Neural progenitor cell (in vitro differentiated cells): ENCODE data around the gene ERO1A. TPM values are rescaled to one million over a fixed set of nuclear protein-coding genes. Genes with fewer than 3 reads are reported as not detected.

Source experiments
- DNase-seq: peaks from one replicate; pipeline ENCODE4 v3.0.0-alpha.2; 2016; ENCODE audit warnings: low spot score
- H2AFZ ChIP-seq: fragments of 200-600 bp; sonication (generic); replicated peaks from 2 replicates; pipeline ENCODE4 v1.6.1; 2016; ENCODE audit warnings: antibody characterized with exemption
- H3F3A ChIP-seq: fragments of 200-600 bp; sonication (generic); 2 replicates; pipeline ENCODE4 v1.6.1; 2016; ENCODE audit warnings: antibody characterized with exemption, low read depth
- H3K27ac ChIP-seq: fragments of 200-600 bp; sonication (generic); 2 replicates; pipeline ENCODE4 v1.5.1; 2016; ENCODE audit warnings: mild to moderate bottlenecking
- H3K27me3 ChIP-seq: fragments of 200-600 bp; sonication (generic); 2 replicates; pipeline ENCODE4 v1.6.1; 2016; ENCODE audit warnings: mild to moderate bottlenecking, moderate library complexity
- H3K36me3 ChIP-seq: fragments of 200-600 bp; sonication (generic); 2 replicates; pipeline ENCODE4 v1.5.1; 2016
- H3K4me1 ChIP-seq: fragments of 200-600 bp; sonication (generic); 2 replicates; pipeline ENCODE4 v1.6.1; 2016; ENCODE audit warnings: mixed run types
- H3K4me2 ChIP-seq: fragments of 200-600 bp; sonication (generic); 2 replicates; pipeline ENCODE4 v1.6.1; 2016
- H3K4me3 ChIP-seq: fragments of 200-600 bp; sonication (generic); 2 replicates; pipeline ENCODE4 v1.5.1; 2016
- H3K79me2 ChIP-seq: fragments of 200-600 bp; sonication (generic); 2 replicates; pipeline ENCODE4 v1.6.1; 2016; ENCODE audit warnings: low read depth
- H3K9ac ChIP-seq: fragments of 200-600 bp; sonication (generic); 2 replicates; pipeline ENCODE4 v1.6.1; 2016
- H3K9me3 ChIP-seq: fragments of 200-600 bp; sonication (generic); 2 replicates; pipeline ENCODE4 v1.5.1; 2016; ENCODE audit warnings: low read depth
- H4K20me1 ChIP-seq: fragments of 200-600 bp; sonication (generic); 2 replicates; pipeline ENCODE4 v1.6.1; 2016; ENCODE audit warnings: low read depth
- H3K27ac Mint-ChIP-seq: 3 replicates; pipeline ENCODE4 v1.8.0; 2021; ENCODE audit warnings: mixed read lengths
- H3K27me3 Mint-ChIP-seq: 2 replicates; pipeline ENCODE4 v1.8.0; 2022; ENCODE audit warnings: low read depth, mild to moderate bottlenecking, inconsistent platforms, moderate library complexity, mixed read lengths; ENCODE audit not compliant: insufficient read depth
- H3K36me3 Mint-ChIP-seq: 3 replicates; pipeline ENCODE4 v1.8.0; 2021; ENCODE audit warnings: mixed read lengths
- H3K4me1 Mint-ChIP-seq: 3 replicates; pipeline ENCODE4 v1.8.0; 2021; ENCODE audit warnings: mixed read lengths
- H3K4me3 Mint-ChIP-seq: 3 replicates; pipeline ENCODE4 v1.8.0; 2021; ENCODE audit warnings: mild to moderate bottlenecking, moderate library complexity, mixed read lengths
- H3K9me3 Mint-ChIP-seq: 3 replicates; pipeline ENCODE4 v1.8.0; 2020; ENCODE audit warnings: mixed read lengths
- CTCF ChIP-seq: fragments of 200-600 bp; sonication (generic); IDR thresholded peaks from 2 replicates; pipeline ENCODE4 v1.5.1; 2017; ENCODE audit warnings: antibody characterized with exemption, mild to moderate bottlenecking
- EZH2 ChIP-seq: fragments of 200-600 bp; sonication (generic); IDR thresholded peaks from 2 replicates; pipeline ENCODE4 v1.6.1; 2017; ENCODE audit warnings: antibody characterized with exemption, mild to moderate bottlenecking, moderate library complexity
- EZH2phosphoT487 ChIP-seq: fragments of 200-600 bp; sonication (generic); IDR thresholded peaks from 2 replicates; pipeline ENCODE4 v1.6.1; 2017; ENCODE audit warnings: antibody characterized with exemption
- total RNA-seq: library from RNA; depleted of rRNA; stranded (reverse); fragments of >200 nt; gene quantifications from 2 replicates; pipeline ENCODE4 v1.2.3, GENCODE V29; 2015; ENCODE audit warnings: low replicate concordance

ERO1A gene
- total RNA-seq, 1 donor from 2014 or later = 54.1 TPM

GRCh38 chr14:52641745-52642144 lies 53.6 kb downstream of the ERO1A start:
- DNase-seq = no peak
- peaks cover 5% of the 10 kb centered on the region for H3K9me3 Mint-ChIP-seq
- no peaks in the 10 kb centered on the region for H3K79me2 ChIP-seq
- TF ChIP-seq EZH2 (no peak), CTCF (no peak)
- no peaks in the 10 kb centered on the region for H3K4me1 ChIP-seq
- H3F3A ChIP-seq = no peaks in the 10 kb centered on the region
- H3K9me3 ChIP-seq = no peaks in the 10 kb centered on the region
- H3K27me3 Mint-ChIP-seq = no peaks in the 10 kb centered on the region
- no peaks in the 10 kb centered on the region for H3K27me3 ChIP-seq
- no peak overlapping the region for H3K27ac ChIP-seq
- peaks cover 15% of the 10 kb centered on the region for H3K36me3 ChIP-seq
- no peak overlapping the region for H2AFZ ChIP-seq
- no peak overlapping the region for H3K4me3 Mint-ChIP-seq
- H3K36me3 Mint-ChIP-seq = peaks cover 26% of the 10 kb centered on the region
- H3K4me2 ChIP-seq = no peak overlapping the region
- no peak overlapping the region for H3K27ac Mint-ChIP-seq
- H4K20me1 ChIP-seq = no peaks in the 10 kb centered on the region
- no peak overlapping the region for H3K4me3 ChIP-seq
- no peaks in the 10 kb centered on the region for H3K4me1 Mint-ChIP-seq
- H3K9ac ChIP-seq = no peak overlapping the region

DNA sequence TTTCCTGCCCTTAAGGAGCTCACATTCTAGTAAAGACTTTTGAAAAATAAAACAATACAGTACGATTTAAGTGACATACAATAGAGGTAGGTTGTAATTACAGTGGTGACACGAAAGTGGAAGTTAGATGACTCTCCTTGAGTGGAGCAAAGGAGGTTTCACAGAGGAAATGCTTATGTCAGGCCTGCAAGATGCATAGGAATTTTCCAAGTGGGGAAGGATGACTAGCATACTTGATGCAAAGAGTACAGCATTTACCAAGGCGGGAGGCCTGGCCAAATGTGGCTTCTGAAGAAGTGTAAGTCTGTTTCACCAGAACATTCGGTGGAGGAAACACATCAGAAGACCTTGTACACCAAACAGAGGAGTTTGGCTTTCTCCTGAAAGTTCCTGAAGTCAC lies 55.2 kb downstream of the ERO1A start:
- Histone ChIP-seq H3K36me3 (peaks cover 15% of the 10 kb centered on the region), H3K9me3 (no peaks in the 10 kb centered on the region), H3K4me2 (no peak overlapping the region), H4K20me1 (no peaks in the 10 kb centered on the region), H3K79me2 (no peaks in the 10 kb centered on the region), H2AFZ (no peak overlapping the region), H3K4me1 (no peaks in the 10 kb centered on the region), H3K27me3 (no peaks in the 10 kb centered on the region), H3K4me3 (no peak overlapping the region), H3F3A (no peaks in the 10 kb centered on the region), H3K27ac (no peak overlapping the region), H3K9ac (no peak overlapping the region)
- H3K4me3 Mint-ChIP-seq = no peak overlapping the region
- no peak overlapping the region for H3K27ac Mint-ChIP-seq
- H3K36me3 Mint-ChIP-seq = peaks cover 19% of the 10 kb centered on the region
- H3K4me1 Mint-ChIP-seq = no peaks in the 10 kb centered on the region
- no peak for DNase-seq
- TF ChIP-seq CTCF (no peak), EZH2 (no peak), EZH2phosphoT487 (no peak)
- peaks cover 5% of the 10 kb centered on the region for H3K9me3 Mint-ChIP-seq
- no peaks in the 10 kb centered on the region for H3K27me3 Mint-ChIP-seq

DNA sequence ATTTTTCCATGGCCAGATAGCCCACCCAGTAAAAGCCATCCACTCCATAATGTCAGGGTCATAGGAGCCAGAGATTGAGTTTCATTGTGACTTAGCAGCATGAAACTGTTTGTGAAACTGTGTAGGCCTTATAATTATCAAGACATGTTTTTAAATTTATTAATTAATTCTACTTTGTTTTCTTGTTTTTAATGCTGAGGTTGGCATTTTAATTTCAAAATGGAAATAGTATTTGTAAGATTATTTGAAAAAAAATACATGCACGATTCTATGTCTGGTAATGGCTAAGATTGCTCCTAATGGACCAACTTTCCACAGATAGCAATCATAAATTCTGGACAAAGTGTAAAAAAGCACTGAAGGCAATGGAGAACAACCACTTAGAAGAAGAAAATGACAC lies 75.7 kb downstream of the ERO1A start:
- Histone ChIP-seq H3K4me1 (no peaks in the 10 kb centered on the region), H3K79me2 (no peaks in the 10 kb centered on the region), H3K36me3 (no peaks in the 10 kb centered on the region), H3K4me3 (no peak overlapping the region), H4K20me1 (no peaks in the 10 kb centered on the region), H3K27me3 (no peaks in the 10 kb centered on the region), H3K9me3 (no peaks in the 10 kb centered on the region), H3K9ac (no peak overlapping the region), H2AFZ (no peak overlapping the region), H3K4me2 (no peak overlapping the region), H3F3A (no peaks in the 10 kb centered on the region), H3K27ac (no peak overlapping the region)
- Mint-ChIP-seq H3K27me3 (no peaks in the 10 kb centered on the region), H3K27ac (no peak overlapping the region), H3K4me3 (no peak overlapping the region), H3K36me3 (peaks cover 6% of the 10 kb centered on the region), H3K9me3 (no peaks in the 10 kb centered on the region), H3K4me1 (no peaks in the 10 kb centered on the region)
- no peak for TF ChIP-seq EZH2phosphoT487
- no peak for TF ChIP-seq EZH2
- TF ChIP-seq CTCF = no peak
- DNase-seq = no peak

GRCh38 chr14:52618602-52619001 lies 76.8 kb downstream of the ERO1A start:
- H3K4me2 ChIP-seq = no peak overlapping the region
- no peak for DNase-seq
- H3K27ac Mint-ChIP-seq = no peak overlapping the region
- H4K20me1 ChIP-seq = no peaks in the 10 kb centered on the region
- TF ChIP-seq EZH2phosphoT487 (no peak), CTCF (no peak), EZH2 (no peak)
- no peaks in the 10 kb centered on the region for H3K27me3 ChIP-seq
- no peaks in the 10 kb centered on the region for H3K9me3 Mint-ChIP-seq
- H3K27me3 Mint-ChIP-seq = no peaks in the 10 kb centered on the region
- H3K9ac ChIP-seq = no peak overlapping the region
- H3K9me3 ChIP-seq = no peaks in the 10 kb centered on the region
- H3K79me2 ChIP-seq = no peaks in the 10 kb centered on the region
- no peaks in the 10 kb centered on the region for H3K4me1 Mint-ChIP-seq
- no peak overlapping the region for H3K27ac ChIP-seq
- H2AFZ ChIP-seq = no peak overlapping the region
- H3F3A ChIP-seq = no peaks in the 10 kb centered on the region
- H3K4me3 ChIP-seq = no peak overlapping the region
- no peak overlapping the region for H3K4me3 Mint-ChIP-seq
- H3K36me3 ChIP-seq = no peaks in the 10 kb centered on the region
- H3K36me3 Mint-ChIP-seq = peaks cover 7% of the 10 kb centered on the region
- no peaks in the 10 kb centered on the region for H3K4me1 ChIP-seq
